Fibroblast of villous mesenchyme (primary cell): ENCODE results near the gene C14orf180. TPM values are rescaled to one million over a fixed set of nuclear protein-coding genes. Genes with fewer than 3 reads are reported as not detected.
"Not testable (repeated sequence)": the region's sequence is repeated elsewhere in the genome, so short reads cannot be mapped to it uniquely, and the experiment has no call there.

ENCODE experiments used
- DNase-seq: peaks from one replicate; pipeline ENCODE4 v3.0.0-alpha.2; 2010; ENCODE audit warnings: low read depth
- H3K4me3 ChIP-seq: 2 replicates; pipeline ENCODE4 v1.5.1; 2011; ENCODE audit warnings: low read depth, mild to moderate bottlenecking, low read length
- total RNA-seq: library from RNA; depleted of rRNA; stranded (reverse); fragments of >200 nt; gene quantifications from 2 replicates; pipeline ENCODE4 v1.2.3, GENCODE V29; 2012
- TF ChIP-seq, protein P1 (sequence below): IDR thresholded peaks from 2 replicates; pipeline ENCODE4 v1.5.1; 2012; ENCODE audit warnings: low read depth, mild to moderate bottlenecking, low read length; ENCODE audit not compliant: insufficient read depth

The C14orf180 gene
- total RNA-seq, 1 donor: not detected

DNA sequence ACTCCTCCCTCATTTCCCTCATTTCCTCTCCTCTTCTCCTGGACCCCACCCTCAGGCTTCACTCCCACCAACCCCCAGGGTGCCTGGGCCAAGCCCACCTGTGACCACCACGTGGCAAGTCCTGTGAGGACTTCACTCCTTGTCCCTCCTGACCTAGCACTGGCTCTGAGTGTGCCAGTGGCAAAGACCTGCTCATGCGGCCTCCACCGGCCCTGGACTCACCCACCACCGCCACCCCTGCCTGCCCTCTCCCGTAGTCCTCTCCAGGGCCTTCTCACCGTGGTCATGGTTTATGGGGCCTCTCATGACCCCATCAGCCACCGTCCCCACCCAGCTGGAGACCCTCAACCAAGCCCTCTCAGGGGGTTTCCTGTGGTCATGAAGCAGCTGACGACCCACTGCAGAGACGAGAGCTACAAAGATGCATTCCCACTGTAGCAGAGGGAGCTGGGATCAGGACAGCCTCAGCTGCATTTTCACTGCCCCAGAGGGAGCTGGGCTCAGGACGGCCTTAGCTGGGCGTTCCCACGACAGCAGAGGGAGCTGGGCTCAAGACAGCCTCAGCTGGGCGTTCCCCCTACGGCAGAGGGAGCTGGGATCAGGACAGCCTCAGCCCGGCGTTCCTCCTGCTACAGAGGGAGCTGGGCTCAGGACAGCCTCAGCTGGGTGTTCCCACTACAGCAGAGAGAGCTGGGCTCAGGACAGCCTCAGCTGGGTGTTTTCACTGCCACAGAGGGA lies 3.2 kb upstream of the C14orf180 start:
- peak; percentile 13 for DNase-seq
- TF ChIP-seq, protein P1, sequence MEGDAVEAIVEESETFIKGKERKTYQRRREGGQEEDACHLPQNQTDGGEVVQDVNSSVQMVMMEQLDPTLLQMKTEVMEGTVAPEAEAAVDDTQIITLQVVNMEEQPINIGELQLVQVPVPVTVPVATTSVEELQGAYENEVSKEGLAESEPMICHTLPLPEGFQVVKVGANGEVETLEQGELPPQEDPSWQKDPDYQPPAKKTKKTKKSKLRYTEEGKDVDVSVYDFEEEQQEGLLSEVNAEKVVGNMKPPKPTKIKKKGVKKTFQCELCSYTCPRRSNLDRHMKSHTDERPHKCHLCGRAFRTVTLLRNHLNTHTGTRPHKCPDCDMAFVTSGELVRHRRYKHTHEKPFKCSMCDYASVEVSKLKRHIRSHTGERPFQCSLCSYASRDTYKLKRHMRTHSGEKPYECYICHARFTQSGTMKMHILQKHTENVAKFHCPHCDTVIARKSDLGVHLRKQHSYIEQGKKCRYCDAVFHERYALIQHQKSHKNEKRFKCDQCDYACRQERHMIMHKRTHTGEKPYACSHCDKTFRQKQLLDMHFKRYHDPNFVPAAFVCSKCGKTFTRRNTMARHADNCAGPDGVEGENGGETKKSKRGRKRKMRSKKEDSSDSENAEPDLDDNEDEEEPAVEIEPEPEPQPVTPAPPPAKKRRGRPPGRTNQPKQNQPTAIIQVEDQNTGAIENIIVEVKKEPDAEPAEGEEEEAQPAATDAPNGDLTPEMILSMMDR: no peak
- no peak overlapping the region for H3K4me3 ChIP-seq

- TF ChIP-seq, protein P1: no peak
- no peak for DNase-seq
Observed at GRCh38 chr14:104576970-104577332, 2.6 kb upstream of the C14orf180 start.

GRCh38 chr14:104577426-104577825 lies 2.1 kb upstream of the C14orf180 start:
- TF ChIP-seq, protein P1: no peak
- no peak for DNase-seq
- no peak overlapping the region for H3K4me3 ChIP-seq

More at GRCh38 chr14:104576970-104577332, 2.6 kb upstream of the C14orf180 start:
- H3K4me3 ChIP-seq: no peak overlapping the region

GRCh38 chr14:104577847-104578301 lies 1.7 kb upstream of the C14orf180 start:
- no peak for DNase-seq
- TF ChIP-seq, protein P1: no peak
- no peak overlapping the region for H3K4me3 ChIP-seq

DNA sequence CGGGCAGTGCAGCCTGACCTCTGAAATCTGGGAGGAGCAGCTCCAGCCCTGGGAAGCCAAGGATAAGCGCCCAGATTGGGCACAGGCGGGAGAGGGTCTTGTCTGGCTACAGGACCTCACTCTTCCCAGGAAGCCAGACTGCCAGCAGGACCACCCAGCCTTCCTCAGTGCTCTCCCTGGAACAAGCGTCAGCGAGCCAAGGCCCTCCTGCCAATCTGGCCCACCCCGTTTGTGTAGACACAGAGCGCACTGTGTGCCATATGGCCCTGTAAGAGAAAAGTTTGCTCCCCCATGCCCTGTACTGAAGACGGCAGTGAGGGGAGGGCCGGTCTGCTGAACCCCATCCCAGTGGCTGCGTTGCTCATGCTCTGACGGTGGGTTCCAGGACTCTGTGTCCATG lies 1.2 kb upstream of the C14orf180 start:
- no peak for DNase-seq
- H3K4me3 ChIP-seq: no peak overlapping the region
- TF ChIP-seq, protein P1: no peak

- not testable (repeated sequence) for H3K4me3 ChIP-seq, DNase-seq
Observed at GRCh38 chr14:104579939-104580338, 375 bp downstream of the C14orf180 start.

DNA sequence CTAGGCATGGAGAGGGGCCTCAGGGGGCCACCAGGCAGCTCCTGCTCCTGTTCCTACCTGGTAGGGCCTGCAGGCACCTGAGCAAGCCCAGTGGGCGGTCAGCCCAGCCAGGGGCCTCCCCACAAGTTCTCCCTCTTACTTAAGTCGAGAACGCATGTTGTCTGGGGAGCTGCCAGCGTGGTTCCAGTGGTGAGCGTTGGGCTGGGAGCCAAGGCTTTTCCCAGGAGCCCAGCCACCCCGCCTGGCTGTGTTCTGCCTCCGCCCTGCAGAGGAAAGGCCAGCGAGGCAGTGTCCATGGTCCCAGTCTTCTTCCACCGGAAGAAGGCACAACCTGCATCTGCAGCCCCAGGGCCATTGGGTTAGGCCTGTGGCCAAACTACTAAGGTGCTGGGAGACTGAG lies 1.4 kb downstream of the C14orf180 start:
- TF ChIP-seq, protein P1: no peak
- H3K4me3 ChIP-seq: no peak overlapping the region
- peak; percentile 9 for DNase-seq
